GM10248 (cell line): Measurements from ENCODE around the gene NHP2.

ENCODE experiments used
- CTCF ChIA-PET: fragments of 300-600 bp; sonication (Branson Sonifier 250); formaldehyde crosslinking; extraction: SDS; loops from one replicate; lab custom pipeline; 2021; ENCODE audit warnings: antibody characterized with exemption; lab: Yijun Ruan, JAX
- POLR2A ChIA-PET: fragments of 350-650 bp; sonication (Branson Sonifier 250); formaldehyde crosslinking; extraction: SDS; loops from one replicate; lab custom pipeline; 2020; ENCODE audit warnings: antibody characterized with exemption; lab: Yijun Ruan, JAX
- DNase-seq: peaks from one replicate; pipeline ENCODE4 v3.0.0; 2012; ENCODE audit errors: extremely low spot score
- TF ChIP-seq, protein P1 (sequence below): IDR thresholded peaks from 2 replicates; pipeline ENCODE4 v1.5.1; 2012; ENCODE audit warnings: mild to moderate bottlenecking, low read depth; ENCODE audit errors: extremely low read depth, missing control alignments, control extremely low read depth

NHP2 gene

DNA sequence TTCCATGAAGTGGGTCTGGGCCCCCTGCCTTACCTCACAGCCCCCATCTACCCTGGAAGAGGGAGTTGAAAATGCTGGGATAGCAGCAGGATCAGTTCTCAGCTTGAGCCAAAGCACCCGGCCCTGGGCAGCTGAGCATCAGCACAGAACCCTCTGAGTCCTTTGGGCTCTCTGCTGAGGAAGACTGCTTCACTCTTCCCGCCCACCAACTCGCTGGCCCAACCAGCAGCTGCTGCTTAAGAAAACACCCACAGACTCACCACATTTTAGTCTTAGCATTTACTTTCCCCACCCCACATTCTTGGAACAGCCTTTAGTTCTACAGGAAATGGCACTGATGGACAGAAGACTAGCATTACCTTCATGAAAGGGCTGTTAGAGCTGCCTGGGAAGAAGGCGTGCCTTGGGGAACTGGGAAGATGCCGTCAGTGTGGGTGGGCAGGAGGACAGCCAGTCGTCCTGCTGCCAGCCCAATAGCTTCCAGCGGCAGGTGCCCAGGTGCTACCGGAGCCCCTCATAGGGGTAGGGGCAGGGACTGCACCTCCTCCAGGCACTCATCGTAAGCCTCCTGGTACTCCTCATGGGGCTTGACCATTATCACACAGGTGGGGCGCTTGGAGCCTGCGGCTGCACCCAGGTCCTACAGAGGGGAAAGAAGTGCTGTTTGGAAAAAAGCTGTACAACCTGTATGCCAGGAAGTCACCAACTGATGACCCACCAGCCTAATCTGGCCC lies 4.3 kb downstream of the NHP2 start:
- CTCF ChIA-PET: interaction anchor here (1.0 to 10.0 kb wide), 6 partner anchors 14 to 75 kb away, joined by 3 to 155 read pairs (median 13); no protein-coding TSS in a partner anchor
- TF ChIP-seq, protein P1, sequence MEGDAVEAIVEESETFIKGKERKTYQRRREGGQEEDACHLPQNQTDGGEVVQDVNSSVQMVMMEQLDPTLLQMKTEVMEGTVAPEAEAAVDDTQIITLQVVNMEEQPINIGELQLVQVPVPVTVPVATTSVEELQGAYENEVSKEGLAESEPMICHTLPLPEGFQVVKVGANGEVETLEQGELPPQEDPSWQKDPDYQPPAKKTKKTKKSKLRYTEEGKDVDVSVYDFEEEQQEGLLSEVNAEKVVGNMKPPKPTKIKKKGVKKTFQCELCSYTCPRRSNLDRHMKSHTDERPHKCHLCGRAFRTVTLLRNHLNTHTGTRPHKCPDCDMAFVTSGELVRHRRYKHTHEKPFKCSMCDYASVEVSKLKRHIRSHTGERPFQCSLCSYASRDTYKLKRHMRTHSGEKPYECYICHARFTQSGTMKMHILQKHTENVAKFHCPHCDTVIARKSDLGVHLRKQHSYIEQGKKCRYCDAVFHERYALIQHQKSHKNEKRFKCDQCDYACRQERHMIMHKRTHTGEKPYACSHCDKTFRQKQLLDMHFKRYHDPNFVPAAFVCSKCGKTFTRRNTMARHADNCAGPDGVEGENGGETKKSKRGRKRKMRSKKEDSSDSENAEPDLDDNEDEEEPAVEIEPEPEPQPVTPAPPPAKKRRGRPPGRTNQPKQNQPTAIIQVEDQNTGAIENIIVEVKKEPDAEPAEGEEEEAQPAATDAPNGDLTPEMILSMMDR: no peak
- DNase-seq: no peak

DNA sequence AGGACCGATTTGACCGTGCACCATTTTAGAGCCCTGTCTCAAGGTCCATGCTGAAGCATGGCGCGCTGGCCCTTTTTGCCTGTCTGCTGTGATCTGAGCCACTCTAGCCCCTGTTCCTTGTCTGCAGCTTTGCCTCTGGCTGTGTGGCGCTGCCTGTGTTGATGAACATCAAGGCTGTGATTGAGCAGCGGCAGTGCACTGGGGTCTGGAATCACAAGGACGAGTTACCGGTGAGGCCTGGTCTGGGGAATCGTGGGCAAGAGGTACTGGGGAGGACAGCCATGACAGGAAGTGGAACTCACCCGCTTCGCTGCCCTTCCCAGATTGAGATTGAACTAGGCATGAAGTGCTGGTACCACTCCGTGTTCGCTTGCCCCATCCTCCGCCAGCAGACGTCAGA lies 6.3 kb downstream of the NHP2 start:
- no peak for DNase-seq
- TF ChIP-seq, protein P1: no peak
- POLR2A ChIA-PET: no interaction called here
- CTCF ChIA-PET: interaction anchor here (1.2 to 10.0 kb wide), 5 partner anchors 12 to 73 kb away, joined by 3 to 155 read pairs (median 42); no protein-coding TSS in a partner anchor

More for the DNA sequence above, 4.3 kb downstream of the NHP2 start:
- POLR2A ChIA-PET: no interaction called here

GRCh38 chr5:178145965-178146820 lies 7.5 kb downstream of the NHP2 start:
- TF ChIP-seq, protein P1: peak; percentile 91

GRCh38 chr5:178143901-178144300 lies 9.8 kb downstream of the NHP2 start:
- CTCF ChIA-PET: interaction anchor here (0.9 to 10.0 kb wide), 8 partner anchors 8 to 69 kb away, joined by 3 to 155 read pairs (median 4); partner anchors contain the start of gene NHP2
- TF ChIP-seq, protein P1: no peak
- POLR2A ChIA-PET: interaction anchor here (0.7 kb wide), 1 partner anchor 1714 kb away, joined by 3 read pairs; the partner anchor contains the start of gene MRNIP
- DNase-seq: no peak

More at GRCh38 chr5:178145965-178146820, 7.5 kb downstream of the NHP2 start:
- ChIA-PET CTCF (interaction anchor here (0.9 to 10.0 kb wide), 14 partner anchors 10 to 72 kb away, joined by 3 to 155 read pairs (median 4); partner anchors contain the start of gene RMND5B), POLR2A (interaction anchor here (0.7 kb wide), 1 partner anchor 22 kb away, joined by 3 read pairs; no protein-coding TSS in a partner anchor)
- DNase-seq: peak; percentile 82

DNA sequence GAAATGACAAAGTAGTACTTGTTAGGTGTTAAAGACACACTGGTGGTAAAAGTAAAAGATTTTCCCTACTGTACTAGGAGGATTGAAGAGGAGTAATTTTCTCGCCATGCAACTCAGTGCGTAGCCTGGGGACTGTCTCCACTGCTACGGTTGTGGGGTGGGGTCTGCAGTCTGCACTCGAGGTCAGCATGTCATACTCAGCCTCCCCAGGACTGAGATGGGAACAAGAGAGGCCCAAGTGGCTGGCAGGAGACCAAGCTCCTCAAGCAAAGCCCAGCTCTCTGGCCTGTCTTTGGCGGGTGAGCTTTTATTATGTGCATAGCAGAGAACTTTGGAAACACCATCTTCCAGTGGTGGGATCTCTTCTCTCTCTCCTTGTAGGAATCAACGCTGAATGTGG lies 10.4 kb downstream of the NHP2 start:
- no peak for DNase-seq
- CTCF ChIA-PET: interaction anchor here (0.9 to 10.0 kb wide), 6 partner anchors 10 to 69 kb away, joined by 3 to 155 read pairs (median 4); partner anchors contain the start of gene NHP2
- POLR2A ChIA-PET: no interaction called here
- TF ChIP-seq, protein P1: no peak

DNA sequence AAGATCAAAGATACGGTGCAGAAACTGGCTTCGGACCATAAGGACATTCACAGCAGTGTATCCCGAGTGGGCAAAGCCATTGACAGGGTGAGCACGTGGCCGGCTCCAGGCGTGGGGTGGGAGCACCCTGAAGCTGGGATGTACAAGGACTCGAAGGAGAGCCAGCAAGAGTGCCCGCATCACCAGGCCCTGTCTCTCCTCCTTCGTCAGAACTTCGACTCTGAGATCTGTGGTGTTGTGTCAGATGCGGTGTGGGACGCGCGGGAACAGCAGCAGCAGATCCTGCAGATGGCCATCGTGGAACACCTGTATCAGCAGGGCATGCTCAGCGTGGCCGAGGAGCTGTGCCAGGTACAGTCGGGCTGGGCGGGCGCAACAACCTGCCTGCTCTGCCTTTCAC lies 11.0 kb downstream of the NHP2 start:
- DNase-seq: no peak
- ChIA-PET POLR2A (no interaction called here), CTCF (interaction anchor here (1.5 to 10.0 kb wide), 3 partner anchors 22 to 68 kb away, joined by 5 to 155 read pairs (median 42); no protein-coding TSS in a partner anchor)
- TF ChIP-seq, protein P1: no peak
